Myocyte (in vitro differentiated cells): ENCODE measurements around the gene VGLL4. TPM values are rescaled to one million over a fixed set of nuclear protein-coding genes. Genes with fewer than 3 reads are reported as not detected.
"Not testable (repeated sequence)": the region's sequence is repeated elsewhere in the genome, so short reads cannot be mapped to it uniquely, and the experiment has no call there.

ENCODE experiments used
- DNase-seq: peaks from one replicate; pipeline ENCODE4 v3.0.0-alpha.2; 2012; ENCODE audit warnings: low read depth
- total RNA-seq: library from RNA; depleted of rRNA; stranded (reverse); fragments of >200 nt; gene quantifications from 2 replicates; pipeline ENCODE4 v1.2.3, GENCODE V29; 2014

VGLL4 gene
- total RNA-seq, 1 donor from 2014 or later: 102 TPM

DNA sequence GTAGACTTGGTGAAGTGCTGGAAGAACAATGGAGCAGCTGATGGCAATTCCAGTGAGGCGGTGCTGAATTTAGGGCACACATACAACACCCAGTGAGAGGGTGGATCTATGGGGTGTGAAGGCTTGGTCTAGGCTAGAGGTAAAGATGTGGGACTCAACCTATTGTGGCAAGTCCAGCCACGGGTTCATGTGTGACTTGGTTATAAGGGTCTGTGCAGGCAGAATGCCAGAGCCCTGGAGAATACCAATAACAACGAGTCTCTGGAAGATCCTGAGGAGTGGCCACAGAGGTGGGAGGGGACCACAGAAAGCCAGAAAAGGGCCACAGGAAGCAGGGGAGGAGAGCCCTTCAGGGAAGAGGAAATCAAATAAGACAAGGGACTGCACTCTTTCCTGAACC is 55.0 kb downstream of the VGLL4 start:
- DNase-seq: no peak

DNA sequence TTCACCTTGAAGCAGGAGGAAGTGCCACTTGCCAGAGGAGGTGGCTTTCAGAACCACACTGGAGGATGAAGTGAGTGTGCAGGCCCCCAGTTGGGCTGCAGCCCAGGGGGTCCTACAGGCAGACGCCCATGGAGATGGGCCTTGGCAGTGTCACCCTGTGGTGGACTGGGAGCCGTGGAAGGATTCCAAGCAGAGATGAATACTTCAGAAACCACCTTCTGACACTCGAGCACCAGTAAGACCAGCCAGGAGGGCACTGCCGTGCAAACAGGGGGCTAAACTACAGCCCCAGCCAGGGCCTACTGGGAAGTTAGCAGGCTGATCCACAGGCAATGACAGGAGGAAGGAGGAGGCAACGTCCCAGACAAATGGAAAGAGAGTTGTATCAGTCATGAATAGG is 55.4 kb downstream of the VGLL4 start:
- DNase-seq: no peak

DNA sequence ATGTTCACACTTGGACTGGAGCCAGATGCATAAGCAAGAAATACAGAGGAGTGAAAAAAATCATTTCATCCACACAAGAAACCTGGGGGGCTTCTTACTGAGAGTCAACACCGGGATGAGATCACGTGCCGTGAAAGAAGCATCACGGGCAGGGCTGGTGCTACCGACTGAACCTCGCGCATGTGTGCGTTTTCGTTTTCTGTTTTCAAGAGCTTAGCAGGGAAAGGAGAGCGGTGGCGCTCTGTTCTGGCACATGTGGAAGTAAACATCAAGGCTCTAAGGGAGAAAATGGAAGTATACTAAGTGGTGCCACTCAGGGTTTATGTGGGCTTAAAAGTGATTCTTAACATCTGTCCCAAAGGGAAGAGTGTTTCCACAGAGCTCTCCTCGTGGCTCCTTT is 55.9 kb downstream of the VGLL4 start:
- no peak for DNase-seq

DNA sequence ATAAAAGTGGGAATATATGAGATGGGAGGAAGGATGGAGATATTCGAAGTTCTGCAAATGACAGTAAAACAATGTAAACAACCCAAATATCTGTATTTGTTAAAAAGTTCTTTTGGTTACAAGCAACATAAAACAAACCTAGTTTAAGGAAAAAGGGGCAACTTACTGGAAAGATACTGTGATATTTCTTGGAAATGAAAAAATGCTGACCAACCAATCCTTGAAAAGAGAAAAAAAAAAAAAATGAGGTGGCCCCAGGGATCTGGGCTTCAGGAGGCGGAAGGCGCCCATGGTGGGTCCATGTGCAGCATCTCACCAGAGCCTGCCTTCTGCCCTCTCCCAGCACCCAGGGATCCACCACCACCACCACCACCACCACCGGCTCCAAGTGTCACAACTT is 59.1 kb downstream of the VGLL4 start:
- no peak for DNase-seq

DNA sequence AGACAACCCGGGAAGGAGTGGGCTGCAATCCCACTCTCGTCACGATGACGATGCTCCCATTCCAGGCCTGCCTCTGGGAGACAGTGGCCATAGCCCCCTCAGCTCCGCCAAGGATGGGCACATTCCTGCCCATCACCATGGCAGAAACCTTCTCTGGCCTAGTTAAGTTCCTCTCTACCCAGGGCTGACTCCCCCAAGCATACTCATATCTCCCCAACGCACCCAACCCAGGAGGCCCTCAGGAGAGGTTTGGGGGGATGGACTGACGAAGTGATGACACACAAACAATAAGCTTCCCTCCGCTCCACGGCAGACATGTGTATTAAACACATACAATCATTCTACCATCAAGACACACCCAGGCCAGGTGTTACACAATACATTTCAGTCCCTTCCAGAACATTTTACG is 60.1 kb downstream of the VGLL4 start:
- DNase-seq: no peak

DNA sequence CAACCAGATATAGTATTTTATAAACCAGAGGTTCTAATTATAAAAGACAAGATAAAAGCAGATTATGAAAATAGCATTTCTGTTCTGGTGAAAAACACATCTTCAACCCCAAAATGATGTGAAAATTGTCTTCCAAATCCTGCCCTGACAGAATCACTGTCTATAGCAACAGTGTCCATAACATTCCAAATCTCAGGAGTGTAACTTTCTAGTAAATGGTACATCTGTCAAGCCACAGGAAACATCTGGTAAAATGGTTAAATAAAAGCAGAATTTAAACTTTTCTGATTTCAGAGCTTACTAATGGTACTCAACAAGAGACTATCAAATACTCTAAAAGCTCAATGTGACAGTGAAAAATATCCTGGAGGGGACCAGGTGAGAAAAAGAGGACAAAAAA is 60.5 kb downstream of the VGLL4 start:
- DNase-seq: no peak

DNA sequence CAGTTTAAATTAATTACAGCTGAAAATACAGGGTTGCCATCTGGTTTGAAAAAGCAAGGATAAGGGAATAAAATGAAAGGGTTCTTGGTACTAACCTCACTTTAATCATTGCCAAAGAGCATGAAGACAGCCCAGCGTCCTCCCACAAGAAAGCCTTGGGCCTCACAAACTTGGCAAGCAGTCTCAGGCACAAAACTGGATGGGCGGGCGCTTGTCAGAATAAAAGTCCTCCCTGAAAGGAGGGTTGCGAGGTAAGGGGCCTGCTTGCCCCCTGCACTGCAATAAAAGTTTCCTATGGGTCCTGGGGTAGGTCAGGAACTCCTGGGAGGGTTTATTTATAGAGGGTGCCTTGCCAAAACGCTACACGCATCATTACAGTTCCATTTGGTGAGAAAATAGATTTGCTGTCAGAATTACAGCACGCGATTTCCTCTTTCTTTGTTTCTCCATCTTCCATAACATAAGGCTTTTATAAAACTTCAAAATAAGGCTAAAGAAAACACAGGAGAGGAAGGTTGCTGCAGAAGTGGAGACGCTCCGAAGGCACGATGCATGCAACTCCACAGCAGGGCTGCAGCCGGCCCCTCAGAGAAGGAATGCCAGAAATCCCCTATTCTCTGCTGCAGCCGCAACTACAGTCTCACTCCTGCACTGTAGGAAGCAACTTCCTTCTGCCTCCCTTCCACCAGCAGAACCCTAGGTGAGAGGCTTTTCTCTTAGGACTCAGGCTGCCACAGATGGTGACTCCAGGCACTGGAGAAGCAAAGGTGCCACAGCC is 61.3 kb downstream of the VGLL4 start:
- DNase-seq: peak; percentile 68

DNA sequence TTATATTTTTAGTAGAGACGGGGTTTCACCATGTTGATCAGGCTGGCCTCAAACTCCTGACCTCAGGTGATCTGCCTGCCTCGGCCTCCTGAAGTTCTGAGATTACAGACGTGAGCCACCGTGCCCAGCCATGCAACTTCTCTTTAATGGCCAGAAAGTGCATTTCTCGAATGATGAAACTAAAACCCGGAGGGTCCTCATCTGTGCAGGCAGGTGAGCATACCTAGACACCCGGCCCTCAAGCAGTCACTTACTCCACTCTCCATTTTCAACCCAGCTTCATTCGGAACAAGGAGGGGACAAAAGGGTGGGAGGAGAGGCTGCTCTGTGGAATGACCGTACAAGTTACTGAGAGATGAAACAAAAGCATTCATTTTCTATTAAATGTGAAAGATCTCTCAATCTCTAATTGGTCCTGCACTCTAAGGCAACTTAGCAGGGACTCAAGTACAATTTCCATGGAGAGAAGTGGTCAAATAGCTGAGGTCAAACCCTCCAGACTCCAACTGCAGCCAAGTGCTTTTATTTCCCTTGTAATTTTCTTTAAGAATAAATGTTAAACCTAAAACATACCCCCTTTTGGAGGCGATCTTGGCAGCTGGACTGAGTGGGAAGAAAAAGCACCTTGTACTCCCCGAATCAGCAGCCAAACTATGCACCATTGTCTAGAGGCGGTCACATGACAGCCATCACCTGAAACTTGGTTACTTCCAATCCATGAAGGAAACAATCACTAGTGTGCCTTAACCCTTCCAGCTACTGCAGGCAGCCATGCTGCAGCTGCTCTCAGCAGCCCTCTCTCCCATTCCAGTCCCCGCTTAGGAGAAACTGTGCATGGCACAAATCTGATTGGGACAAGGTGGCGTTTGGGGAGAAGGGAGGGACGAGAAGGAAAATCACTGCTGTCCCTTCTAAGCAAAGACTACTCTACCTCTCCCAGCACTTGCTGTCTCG is 62.2 kb downstream of the VGLL4 start:
- DNase-seq: no peak

- no peak for DNase-seq
These were observed 63.1 kb downstream of the VGLL4 start for GRCh38 chr3:11580645-11581044.

DNA sequence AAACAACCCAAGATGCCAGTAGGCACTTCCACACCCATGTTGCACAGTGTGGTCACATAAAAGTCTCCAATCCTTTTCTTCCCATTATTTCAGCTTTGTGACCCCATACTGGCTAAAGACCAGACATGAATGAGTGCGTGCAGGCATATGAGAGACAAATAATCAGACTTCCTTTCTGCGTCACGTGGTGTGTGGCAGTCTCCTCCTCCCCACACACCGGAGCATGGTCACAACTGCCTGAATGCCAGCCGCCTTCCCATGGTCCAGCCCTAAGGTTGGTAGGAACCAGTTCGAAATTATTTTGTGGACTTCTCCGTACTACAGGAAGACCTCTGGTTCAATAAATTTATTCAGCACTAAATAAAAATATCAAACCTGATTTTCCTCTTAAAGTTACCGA is 65.5 kb downstream of the VGLL4 start:
- DNase-seq: no peak

DNA sequence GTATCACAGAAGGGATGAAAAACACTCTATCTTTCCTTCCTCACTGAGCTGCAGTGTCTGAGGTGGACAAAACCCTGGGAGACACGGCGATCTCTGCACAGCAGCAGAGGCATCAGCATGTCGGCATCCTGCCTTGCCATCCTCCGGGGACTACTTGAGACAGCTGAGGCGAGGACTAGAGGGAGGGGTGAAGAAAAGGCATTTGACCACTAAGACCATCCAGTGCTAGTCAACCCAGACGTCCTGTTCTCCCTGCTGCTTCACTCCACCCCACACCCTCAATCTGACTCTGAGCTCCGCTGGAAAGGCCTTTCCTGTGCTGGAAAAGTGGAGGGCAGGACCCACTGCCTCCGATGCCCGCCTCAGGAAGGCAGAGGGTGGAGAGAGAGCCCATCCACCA is 67.3 kb downstream of the VGLL4 start:
- DNase-seq: peak; percentile 91

DNA sequence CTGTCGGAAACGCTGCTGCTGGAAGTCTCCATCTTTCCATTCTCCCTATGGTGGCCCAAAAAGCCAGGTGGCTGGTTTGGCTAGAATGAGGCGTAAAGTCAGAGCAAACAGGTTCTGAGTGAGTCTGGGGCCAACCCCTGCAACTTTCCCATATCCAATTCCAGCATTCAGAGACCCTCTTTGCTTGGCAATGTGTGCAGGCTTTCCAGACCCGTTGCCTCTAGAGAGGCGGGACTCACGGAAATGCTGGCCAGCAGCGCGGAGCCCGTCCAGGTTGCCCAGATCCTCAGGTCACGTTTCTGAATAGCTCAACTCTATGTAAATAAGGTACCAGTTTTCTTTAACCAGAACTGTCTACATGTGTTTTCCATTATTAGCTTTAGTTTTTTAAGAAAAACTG is 68.0 kb downstream of the VGLL4 start:
- no peak for DNase-seq

DNA sequence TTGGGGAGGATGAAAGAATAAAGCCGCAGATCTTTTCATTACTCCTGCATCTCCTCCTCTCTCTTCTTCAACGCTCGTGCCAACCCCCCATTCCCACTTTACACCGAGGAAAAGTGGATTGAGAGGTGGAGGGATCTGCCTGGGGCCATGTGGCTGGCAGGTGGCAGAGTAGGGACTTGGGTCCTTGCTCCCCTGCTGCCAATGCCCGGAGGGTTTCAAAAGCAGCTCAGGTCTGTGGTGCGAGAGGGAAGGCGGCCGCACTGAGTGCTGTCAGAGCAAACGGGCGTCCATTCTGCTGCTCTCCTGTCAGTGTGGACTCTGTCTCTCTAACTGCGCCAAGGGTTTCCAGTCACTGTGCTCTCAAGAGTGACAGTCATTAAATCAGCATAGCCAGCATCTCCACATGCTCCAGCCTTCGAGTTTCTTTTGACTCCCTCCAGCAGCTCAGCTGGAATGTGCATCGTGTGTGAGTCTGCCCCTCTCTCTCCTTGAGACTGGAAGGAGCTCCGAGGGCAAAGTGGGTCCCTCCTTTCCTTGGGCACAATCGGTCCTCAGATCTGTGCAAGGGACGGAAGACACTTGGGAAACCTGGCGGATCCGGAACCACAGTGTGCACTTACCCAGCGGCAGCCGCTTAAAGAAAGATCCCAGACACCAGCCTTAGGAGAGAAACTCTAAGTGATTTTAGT is 68.6 kb downstream of the VGLL4 start:
- no peak for DNase-seq

DNA sequence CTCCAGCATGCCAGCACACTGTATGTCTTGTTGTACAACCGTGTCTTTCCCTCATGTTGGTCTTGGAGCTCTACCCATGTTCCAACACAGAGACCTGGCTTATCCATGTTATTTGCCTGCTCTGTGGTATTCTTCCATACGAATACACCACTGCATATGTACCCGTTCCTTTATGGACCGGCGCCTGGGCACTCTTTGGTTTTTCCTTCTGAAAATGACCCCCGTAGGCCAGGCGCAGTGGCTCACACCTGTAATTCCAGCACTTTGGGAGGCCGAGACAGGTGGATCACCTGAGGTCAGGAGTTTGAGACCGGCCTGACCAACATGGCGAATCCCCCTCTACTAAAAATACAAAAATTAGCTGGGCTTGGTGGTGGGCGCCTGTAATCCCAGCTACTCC is 71.1 kb downstream of the VGLL4 start:
- not testable (repeated sequence) for DNase-seq

DNA sequence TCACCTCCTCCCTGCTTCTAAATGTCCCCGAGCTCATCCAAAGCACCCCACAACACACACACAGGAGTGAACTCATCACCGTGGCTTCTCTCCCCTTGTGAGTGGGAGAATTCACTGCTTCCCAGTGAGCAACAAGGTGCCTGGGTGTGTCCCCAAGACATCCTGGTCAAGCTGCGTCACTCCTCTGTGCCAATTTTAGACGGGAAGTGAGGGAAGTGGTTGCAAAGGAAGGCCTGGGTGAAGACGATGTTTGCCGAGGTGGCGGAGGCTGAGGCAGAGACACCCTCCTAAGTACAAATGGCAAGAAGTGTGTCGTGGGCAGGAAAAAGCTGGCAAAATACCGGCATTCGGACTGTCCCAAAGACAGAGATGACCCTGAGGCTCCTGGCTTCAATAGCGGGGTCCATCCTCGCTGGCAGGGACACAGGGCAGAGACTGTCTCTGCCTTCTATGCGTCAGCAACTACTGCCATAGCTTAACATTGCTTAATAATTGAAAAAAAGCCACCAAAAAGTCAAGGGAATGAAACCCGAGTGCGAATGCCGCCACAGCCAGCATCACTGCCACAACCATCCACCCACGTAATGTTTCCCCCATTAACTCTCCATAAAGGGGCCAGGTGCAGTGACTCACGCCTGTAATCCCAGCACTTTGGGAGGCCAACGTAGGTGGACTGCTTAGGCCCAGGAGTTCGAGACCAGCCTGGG is 72.8 kb downstream of the VGLL4 start:
- DNase-seq: no peak

GRCh38 chr3:11570251-11570650 is 73.5 kb downstream of the VGLL4 start:
- no peak for DNase-seq

DNA sequence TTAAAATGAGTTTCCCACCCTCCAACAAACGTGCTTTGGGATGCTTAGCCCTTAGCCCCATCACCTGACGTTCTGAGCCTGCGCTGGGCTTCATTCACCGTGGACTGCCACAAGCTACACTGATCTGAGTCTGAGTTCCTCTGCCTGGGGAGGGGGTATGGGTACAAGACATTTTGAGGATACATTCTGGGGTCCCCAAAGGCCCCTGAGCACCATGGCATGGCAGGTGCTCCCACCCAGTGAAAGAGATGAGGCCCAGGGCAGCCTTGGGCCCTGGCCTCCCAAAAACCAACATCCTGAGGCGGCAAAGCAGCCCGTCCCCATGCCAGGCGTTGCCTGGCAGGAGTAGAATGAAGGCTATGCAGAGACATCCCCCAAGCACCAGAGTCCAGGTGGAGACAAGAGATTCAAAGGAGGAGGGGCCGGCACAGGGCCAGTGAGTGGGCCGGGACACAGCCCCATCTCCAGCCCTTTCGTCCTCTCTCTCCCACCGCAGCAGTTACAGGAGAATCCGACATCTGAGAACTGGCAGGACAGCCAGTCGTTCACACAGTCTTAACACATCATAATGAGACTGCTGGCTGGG is 74.5 kb downstream of the VGLL4 start:
- DNase-seq: no peak

DNA sequence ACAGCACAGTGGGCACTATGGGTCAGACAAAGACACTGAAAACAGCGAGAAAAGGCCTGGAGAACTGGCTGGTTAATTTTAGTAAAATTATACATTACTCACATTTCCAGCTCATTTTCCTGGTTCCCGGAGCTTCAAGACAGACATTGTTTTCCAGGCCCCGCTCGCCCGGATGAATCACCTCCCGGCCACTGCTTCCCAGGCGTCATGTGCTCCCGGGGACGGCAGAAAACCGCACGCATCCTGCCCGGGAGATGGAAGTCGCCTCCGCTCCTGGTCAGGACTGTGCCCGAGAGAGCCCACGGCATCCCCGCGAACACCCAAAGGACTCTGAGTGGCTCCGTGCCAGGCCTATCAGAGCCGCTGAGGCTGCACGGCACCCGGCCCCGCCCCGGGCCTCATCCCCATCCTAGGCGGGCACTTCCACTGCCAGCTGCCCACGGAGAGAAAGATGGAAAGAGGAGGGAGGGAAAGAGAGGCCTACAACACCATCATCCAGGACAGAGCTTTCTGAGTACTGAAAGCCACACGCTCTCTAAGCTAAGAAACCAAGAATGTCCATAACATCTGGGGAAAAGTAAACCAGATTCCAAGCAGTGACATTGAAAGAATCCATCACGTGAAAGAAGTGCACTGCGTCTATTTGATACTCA is 75.1 kb downstream of the VGLL4 start:
- DNase-seq: peak; percentile 97

GRCh38 chr3:11567516-11568467 is 75.9 kb downstream of the VGLL4 start:
- DNase-seq: peak; percentile 92
